Breast epithelium (tissue), 3 donors: Measurements from ENCODE around the gene TGM2.

Experiments
- CTCF ChIP-seq, 3 donors: fragments of 450-650 bp; IDR thresholded peaks; one replicate each; pipeline ENCODE4 v1.5.1; 2016 to 2017; ENCODE audit warnings: antibody characterized with exemption in 3 of 3, mild to moderate bottlenecking in 3 of 3, moderate library complexity in 3 of 3
- POLR2A ChIP-seq: fragments of 450-650 bp; IDR thresholded peaks from one replicate; pipeline ENCODE4 v1.6.1; 2016; ENCODE audit warnings: antibody characterized with exemption, mild to moderate bottlenecking, moderate library complexity
- POLR2AphosphoS5 ChIP-seq, 3 donors: sonication (generic); formaldehyde crosslinking; IDR thresholded peaks; one replicate each; pipeline ENCODE4 v1.6.1; 2017; ENCODE audit warnings: antibody characterized with exemption in 3 of 3

- TF ChIP-seq CTCF (IDR thresholded peaks at IDR 0.05), result no peak
- no peak for TF ChIP-seq POLR2A
- TF ChIP-seq POLR2AphosphoS5 (IDR thresholded peaks at IDR 0.05), result no peak
Observed at GRCh38 chr20:38162149-38162548, 2.9 kb downstream of the TGM2 start.
